ENCODE data around the gene LIPJ. TPM values are rescaled to one million over a fixed set of nuclear protein-coding genes. Genes with fewer than 3 reads are reported as not detected.

The LIPJ gene
- total and polyA plus RNA-seq, 10 of the 15 experiments (the other 5 are each of a cell fraction or from before 2014, with no cell fraction given): 0.03 to 0.23 (median 0.08) TPM; not detected in 5

- no TSS peak for BruUV-seq (replicated peaks)
- no peaks in the 10 kb centered on the region for H3K36me3 ChIP-seq (ENCODE audit: control insufficient read depth in 2 of 2, insufficient read depth in 2 of 2, low read length in 1 of 2)
- H3K4me1 ChIP-seq (ENCODE audit: control insufficient read depth, insufficient read depth, low read length): peaks cover 7% of the 10 kb centered on the region
- WGBS (ENCODE audit: insufficient coverage, insufficient replicate concordance, low lambda C conversion rate, missing lambda C conversion rate): 79% methylated on average over 3 of the region's 3 CpGs
- ChIA-PET CTCF (interaction anchor here (1.6 kb wide), 1 partner anchor 18 kb away, joined by 4 read pairs; no protein-coding TSS in a partner anchor), RAD21 (ENCODE audit: unreplicated experiment) (no interaction called here), POLR2A (no interaction called here), SMC1A (ENCODE audit: uncharacterized antibody, unreplicated experiment) (no interaction called here)
- in situ Hi-C loops (cut with MboI) (no loop called here), intact Hi-C loops (cut with micrococcal nuclease; ENCODE audit: unreplicated experiment) (no loop called here)
- H3K27ac ChIP-seq (ENCODE audit: control insufficient read depth, insufficient read depth): no peak overlapping the region
- FAIRE-seq: no peak
- H2AFZ ChIP-seq (ENCODE audit: control insufficient read depth, low read depth, low read length): no peak overlapping the region
- no peaks in the 10 kb centered on the region for H4K20me1 ChIP-seq (ENCODE audit: control insufficient read depth, insufficient read depth)
- H3K27me3 ChIP-seq (replicated peaks in 1 of 2; ENCODE audit: control insufficient read depth in 2 of 2, insufficient read depth in 2 of 2, low read length in 1 of 2): no peaks in the 10 kb centered on the region
- ATAC-seq: no peak
- no peaks in the 10 kb centered on the region for H3K79me2 ChIP-seq (ENCODE audit: control insufficient read depth, insufficient read depth, low read length)
- TF ChIP-seq BRCA1 (IDR thresholded peaks at IDR 0.05; ENCODE audit: low read depth, low read length) (no peak), CBFB (IDR thresholded peaks at IDR 0.05; ENCODE audit: low read depth) (no peak), TBL1XR1 (IDR thresholded peaks at IDR 0.05; ENCODE audit: low read depth, low read length) (no peak), MYB (IDR thresholded peaks at IDR 0.05; ENCODE audit: borderline replicate concordance, low read depth, low read length) (no peak), CTCF (IDR thresholded peaks at IDR 0.05 in 2 of 3, conservative IDR thresholded peaks at IDR 0.05 in 1 of 3; ENCODE audit: control insufficient read depth in 2 of 3, extremely low read depth in 1 of 3, insufficient read depth in 1 of 3, low read depth in 3 of 3, low read length in 3 of 3) (no peak), FOXK2 (IDR thresholded peaks at IDR 0.05) (no peak), MAX (IDR thresholded peaks at IDR 0.05; ENCODE audit: low read depth, low read length) (no peak), RUNX3 (IDR thresholded peaks at IDR 0.05; ENCODE audit: low read length) (no peak), FOS (IDR thresholded peaks at IDR 0.05; ENCODE audit: borderline replicate concordance, extremely low read depth, insufficient read length) (no peak), CHD1 (IDR thresholded peaks at IDR 0.05; ENCODE audit: low read depth, low read length) (no peak), ATF7 (IDR thresholded peaks at IDR 0.05; ENCODE audit: low read depth) (no peak), STAT3 (IDR thresholded peaks at IDR 0.05; ENCODE audit: low read depth, low read length) (no peak), CREB1 (IDR thresholded peaks at IDR 0.05; ENCODE audit: low read depth) (no peak), USF2 (IDR thresholded peaks at IDR 0.05; ENCODE audit: borderline replicate concordance, low read depth, low read length) (no peak), PAX8 (IDR thresholded peaks at IDR 0.05) (no peak), RELA (IDR thresholded peaks at IDR 0.05; ENCODE audit: borderline replicate concordance, partially characterized antibody) (no peak)
- H3K4me2 ChIP-seq (ENCODE audit: control insufficient read depth, insufficient read depth): no peak overlapping the region
- no peak overlapping the region for H3K9ac ChIP-seq (ENCODE audit: control insufficient read depth, insufficient read depth, low read length)
- no peak overlapping the region for H3K4me3 ChIP-seq
- H3K9me3 ChIP-seq (replicated peaks; ENCODE audit: control insufficient read depth, insufficient read depth, low read length): no peaks in the 10 kb centered on the region
- DNase-seq (ENCODE audit: low read depth, low spot score): no peak
Measured at GRCh38 chr10:88546497-88546896, 40.1 kb upstream of the LIPJ start.
